HG03103 (cell line): ENCODE data around the gene MAX.
"Not testable (repeated sequence)": the region's sequence is repeated elsewhere in the genome, so short reads cannot be mapped to it uniquely, and the experiment has no call there.

Source experiments
- ATAC-seq: cut with Tn5 transposase; IDR thresholded peaks from one replicate; pipeline ENCODE4 v1.9.1; 2021; ENCODE audit warnings: low read depth; ENCODE audit not compliant: unreplicated experiment

MAX gene

DNA sequence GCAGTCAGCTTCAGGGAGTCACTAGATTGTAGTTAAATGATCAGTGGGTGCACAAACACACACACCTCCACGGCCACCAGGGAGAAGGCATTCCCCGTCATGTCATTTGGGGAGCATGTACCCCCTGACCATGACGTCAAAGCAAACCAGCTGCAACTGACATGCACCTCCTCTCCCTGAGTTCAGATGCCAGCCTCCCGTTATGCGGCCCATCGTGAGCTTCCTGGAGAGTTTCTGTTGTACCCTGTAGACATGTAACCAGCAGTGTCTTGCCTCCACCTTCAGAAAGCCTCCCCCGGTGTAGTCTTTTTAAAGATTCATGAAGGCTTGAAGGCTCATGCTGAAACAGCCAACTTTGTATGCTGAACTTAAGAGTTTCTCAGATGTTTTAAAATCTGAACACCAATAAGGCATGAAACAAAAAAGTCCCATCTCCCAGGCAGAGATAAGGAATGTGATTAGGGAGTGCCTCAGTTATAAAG lies 60.8 kb downstream of the MAX start:
- ATAC-seq: no peak

DNA sequence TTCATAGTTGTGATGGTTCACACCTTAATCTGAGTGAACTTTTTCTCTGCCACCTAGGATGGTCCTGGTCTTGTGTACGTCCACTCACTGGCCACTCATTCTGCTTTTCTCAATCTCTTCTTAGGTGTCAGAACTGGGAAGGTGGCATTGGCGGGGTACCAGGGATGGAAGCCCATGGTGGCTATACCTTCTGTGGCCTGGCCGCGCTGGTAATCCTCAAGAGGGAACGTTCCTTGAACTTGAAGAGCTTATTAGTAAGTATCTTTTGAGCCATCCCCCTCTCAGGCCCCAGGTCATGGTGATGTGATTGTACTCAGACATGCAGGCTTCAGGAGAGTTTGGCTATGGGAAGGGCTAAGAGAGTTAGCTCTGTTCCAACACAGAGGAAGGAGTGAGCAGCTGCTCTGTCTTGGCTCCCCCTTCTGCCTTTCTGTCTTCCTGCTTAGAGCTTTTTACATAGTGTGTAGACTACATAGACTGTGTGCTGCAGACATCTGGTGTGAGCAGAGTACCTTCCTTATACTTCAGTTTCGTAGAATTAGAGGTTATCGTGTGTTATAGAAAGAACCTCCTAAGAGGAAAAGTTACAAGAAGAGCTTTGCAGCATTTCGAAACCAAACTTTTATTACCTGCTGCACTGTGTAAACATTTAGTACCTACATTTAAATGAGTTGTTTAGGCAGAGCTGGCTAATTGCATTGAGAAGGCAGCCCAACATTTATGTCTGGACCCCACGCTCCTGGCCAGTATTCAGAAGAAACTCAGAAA lies 61.5 kb downstream of the MAX start:
- ATAC-seq: no peak

DNA sequence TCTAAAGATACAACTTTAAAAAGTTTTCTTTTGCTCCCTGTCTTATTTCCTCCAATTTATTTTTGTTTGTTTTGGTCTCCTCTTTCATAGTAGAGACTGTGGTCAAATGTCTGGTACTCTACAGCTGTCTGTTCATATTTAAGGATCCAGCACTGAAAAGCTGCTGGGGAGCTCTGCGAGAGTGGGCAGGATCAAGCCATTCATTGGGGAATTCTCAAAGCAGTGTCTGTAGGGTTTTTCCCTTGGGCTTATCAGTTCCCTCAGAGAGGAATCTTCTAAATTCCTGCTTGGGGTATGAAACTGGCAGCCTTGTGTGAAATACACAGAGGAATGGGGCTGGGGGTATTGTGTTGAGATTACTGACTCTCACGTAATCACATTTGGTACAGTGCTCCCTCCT lies 63.4 kb downstream of the MAX start:
- ATAC-seq: no peak

DNA sequence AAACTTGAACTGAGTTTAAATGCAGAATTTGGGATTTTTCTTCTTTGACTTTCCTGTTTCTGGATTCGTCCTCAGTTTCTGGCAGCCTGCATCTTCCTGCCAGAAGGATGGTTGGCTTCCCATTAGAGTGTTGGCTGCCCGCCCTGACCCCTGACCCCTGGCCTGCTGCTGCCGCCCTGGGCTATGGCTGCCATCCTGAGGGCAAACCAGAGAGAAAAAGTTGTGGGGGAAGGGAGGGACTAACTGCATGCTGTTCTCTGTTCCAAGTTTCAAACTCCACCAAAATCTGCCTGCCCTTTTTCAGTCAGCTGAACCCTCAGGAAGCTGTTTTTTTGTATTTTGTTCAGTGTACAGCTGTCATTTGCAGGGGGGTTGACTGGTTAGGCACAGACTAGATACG lies 67.3 kb downstream of the MAX start:
- ATAC-seq: no peak

DNA sequence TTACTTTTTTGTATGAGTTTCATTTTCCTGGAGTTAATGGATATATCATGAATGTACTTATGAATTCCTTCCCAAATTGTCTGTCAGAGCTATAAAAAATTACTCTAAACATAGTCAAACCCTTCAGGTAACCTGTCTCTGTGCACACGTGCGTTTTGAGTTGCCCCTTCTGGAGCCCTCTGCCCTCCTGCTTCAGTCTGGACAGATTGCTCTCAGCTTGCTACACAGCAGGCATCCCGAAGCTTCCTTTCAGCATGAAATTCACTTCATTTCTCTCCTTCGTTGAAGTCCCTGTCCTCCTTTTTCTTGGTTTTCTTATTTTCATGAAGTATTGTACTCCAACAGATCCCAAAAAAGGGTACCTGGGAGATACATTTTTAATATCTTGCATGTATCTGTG lies 68.3 kb downstream of the MAX start:
- ATAC-seq: no peak

DNA sequence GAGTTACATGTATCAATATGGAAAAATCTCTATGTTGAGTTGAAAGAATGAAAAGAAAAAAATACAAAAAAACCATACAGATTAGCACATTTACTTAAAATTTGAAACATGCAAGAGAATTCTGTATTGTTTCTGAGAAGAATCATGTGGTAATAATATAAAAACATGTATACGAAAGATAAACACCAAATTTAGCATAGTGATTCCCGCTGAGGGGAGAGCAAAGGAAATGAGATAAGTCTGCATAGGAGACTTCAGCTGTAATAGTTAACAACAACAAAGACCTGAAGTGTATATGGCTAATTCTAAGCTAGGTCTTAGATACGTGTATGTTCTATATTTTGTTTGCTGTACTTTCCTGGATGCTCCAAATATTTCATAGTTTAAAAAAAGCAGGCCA lies 69.1 kb downstream of the MAX start:
- ATAC-seq: no peak

DNA sequence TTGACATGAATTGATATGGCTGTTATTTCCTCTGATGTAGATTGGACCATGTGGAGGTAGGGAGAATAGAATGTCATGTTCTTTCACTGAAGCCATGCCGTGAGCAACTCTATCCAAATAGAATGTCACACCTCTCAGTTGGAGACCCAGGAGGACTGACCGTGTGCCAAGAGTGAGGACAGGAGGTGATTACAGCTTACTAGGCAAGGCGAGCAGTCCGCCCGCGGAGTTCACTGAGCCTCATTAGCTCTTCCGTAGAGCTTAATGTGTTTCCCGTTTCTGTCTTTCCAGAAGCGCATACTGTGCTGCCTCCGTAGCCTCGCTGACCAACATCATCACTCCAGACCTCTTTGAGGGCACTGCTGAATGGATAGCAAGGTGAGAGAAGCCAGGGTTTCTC lies 70.0 kb downstream of the MAX start:
- no peak for ATAC-seq

DNA sequence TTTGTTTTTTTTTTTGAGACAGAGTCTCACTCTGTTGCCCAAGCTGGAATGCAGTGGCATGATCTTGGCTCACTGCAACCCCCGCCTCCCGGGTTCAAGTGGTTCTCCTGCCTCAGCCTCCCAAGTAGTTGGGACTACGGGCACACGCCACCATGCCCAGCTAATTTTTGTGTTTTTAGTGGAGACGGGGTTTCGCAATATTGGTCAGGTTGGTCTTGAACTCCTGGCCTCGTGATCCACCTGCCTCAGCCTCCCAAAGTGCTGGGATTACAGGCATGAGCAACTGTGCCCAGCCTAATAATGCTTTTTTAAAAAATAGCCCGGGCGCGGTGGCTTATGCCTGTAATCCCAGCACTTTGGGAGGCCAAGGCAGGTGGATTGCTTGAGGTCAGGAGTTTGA lies 71.0 kb downstream of the MAX start:
- not testable (repeated sequence) for ATAC-seq

DNA sequence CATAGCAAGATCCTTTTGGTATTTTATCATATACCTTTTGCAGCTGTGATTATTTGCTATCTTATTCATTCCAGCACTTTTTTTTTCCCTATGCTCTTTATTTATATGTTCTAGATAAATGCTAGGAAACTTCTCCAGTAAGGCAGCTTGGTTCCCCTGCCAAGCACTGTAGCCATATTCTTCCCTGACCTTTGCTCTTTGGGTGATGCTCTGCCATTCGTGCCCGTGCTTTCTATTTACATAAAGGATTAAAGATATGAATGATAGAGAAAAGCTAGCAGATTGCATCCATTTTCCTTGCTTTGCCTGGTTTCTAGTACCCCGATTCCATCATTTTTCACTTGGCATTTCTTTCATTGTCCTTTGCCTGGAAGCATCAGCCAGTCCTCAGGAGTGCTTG lies 73.4 kb downstream of the MAX start:
- ATAC-seq: no peak

DNA sequence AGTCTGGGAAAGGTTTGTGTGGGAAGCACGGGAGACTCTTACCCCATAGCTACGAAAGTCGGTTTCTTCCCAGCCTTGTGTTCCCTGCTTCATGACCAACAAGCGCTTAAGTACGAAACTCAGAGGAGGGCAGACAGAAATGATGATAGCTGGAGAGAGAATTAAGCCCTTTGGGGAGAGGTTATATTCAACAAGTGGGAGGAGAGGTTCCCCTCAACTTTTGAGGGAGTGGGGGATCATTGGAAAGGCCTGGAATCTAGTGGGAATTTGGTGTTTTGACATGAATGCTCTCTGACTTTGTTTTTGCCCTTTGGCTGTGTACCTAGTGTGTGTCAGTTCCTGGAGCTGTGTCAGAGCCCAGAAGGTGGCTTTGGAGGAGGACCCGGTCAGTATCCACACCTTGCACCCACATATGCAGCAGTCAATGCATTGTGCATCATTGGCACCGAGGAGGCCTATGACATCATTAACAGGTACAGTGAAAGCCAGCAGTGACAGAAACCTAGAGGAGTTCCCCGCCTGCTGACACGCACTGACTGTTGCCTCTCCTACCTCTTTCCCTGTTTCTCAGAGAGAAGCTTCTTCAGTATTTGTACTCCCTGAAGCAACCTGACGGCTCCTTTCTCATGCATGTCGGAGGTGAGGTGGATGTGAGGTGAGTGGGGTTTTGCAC lies 75.1 kb downstream of the MAX start:
- no peak for ATAC-seq

DNA sequence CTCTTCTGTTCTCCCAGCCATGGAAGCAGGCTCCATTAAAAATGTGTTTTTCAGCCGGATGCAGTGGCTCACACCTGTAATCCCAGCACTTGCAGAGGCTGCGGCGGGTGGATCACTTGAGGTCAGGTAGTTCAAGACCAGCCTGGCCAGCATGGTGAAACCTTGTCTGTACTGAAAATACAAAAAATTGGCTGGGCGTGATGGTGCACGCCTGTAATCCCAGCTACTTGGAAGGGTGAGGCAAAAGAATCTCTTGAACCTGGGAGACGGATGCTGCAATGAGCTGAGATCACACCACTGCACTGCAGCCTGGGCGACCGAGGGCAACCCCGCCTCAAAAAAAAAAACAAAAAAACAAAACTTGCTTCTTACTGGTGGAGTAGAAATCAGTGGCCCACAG lies 75.8 kb downstream of the MAX start:
- ATAC-seq: no peak

DNA sequence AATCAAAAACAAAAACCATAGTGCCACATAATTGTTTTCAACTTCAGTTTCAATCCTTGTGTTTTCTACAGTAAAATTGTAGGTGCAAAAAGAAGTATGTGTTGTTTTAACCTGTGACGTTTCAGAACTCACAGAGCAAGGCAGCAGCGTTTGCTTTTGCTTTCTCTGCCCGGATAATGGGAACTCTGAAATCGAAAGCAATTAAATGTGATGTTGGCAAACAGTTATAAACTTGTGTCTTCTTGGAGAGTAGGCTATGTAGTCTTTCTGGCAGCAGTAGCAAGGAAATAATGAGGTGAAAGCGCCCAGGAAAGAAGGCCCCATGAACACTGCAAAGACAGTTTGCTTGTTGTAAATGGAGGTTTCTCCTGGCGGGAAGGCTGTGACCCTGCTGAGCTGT lies 76.5 kb downstream of the MAX start:
- no peak for ATAC-seq
